GM23248 (cell line): ENCODE data around the gene PRRC1. TPM values are rescaled to one million over a fixed set of nuclear protein-coding genes. Genes with fewer than 3 reads are reported as not detected.

Experiments
- DNase-seq: peaks from one replicate; pipeline ENCODE4 v3.0.0-alpha.2; 2015
- H2AFZ ChIP-seq: fragments of 200-600 bp; sonication (generic); 2 replicates; pipeline ENCODE4 v1.6.1; 2016; ENCODE audit warnings: antibody characterized with exemption
- H3F3A ChIP-seq: fragments of 200-600 bp; sonication (generic); 2 replicates; pipeline ENCODE4 v1.6.1; 2016; ENCODE audit warnings: mild to moderate bottlenecking, antibody characterized with exemption, mixed run types; ENCODE audit not compliant: insufficient read depth
- H3K27ac ChIP-seq: fragments of 200-600 bp; sonication (generic); 2 replicates; pipeline ENCODE4 v1.5.1; 2016; ENCODE audit warnings: mild to moderate bottlenecking
- H3K27me3 ChIP-seq: fragments of 200-600 bp; sonication (generic); replicated peaks from 2 replicates; pipeline ENCODE4 v1.6.1; 2016; ENCODE audit warnings: mild to moderate bottlenecking; ENCODE audit not compliant: insufficient read depth
- H3K36me3 ChIP-seq: fragments of 200-600 bp; sonication (generic); 2 replicates; pipeline ENCODE4 v1.6.1; 2016; ENCODE audit warnings: low read depth, mild to moderate bottlenecking
- H3K4me1 ChIP-seq: fragments of 200-600 bp; sonication (generic); 2 replicates; pipeline ENCODE4 v1.6.1; 2016; ENCODE audit warnings: mild to moderate bottlenecking; ENCODE audit not compliant: insufficient read depth
- H3K4me2 ChIP-seq: fragments of 200-600 bp; sonication (generic); one replicate; pipeline ENCODE4 v1.6.1; 2016; ENCODE audit warnings: mild to moderate bottlenecking; ENCODE audit not compliant: unreplicated experiment
- H3K4me3 ChIP-seq: fragments of 200-600 bp; sonication (generic); 2 replicates; pipeline ENCODE4 v1.5.1; 2016; ENCODE audit warnings: mild to moderate bottlenecking
- H3K79me2 ChIP-seq: fragments of 200-600 bp; sonication (generic); 2 replicates; pipeline ENCODE4 v1.6.1; 2016; ENCODE audit warnings: mild to moderate bottlenecking; ENCODE audit not compliant: insufficient read depth
- H3K9ac ChIP-seq: fragments of 200-600 bp; sonication (generic); 2 replicates; pipeline ENCODE4 v1.6.1; 2016; ENCODE audit warnings: mild to moderate bottlenecking
- H3K9me2 ChIP-seq: fragments of 200-600 bp; sonication (generic); 2 replicates; pipeline ENCODE4 v1.6.1; 2016; ENCODE audit warnings: mixed run types, mild to moderate bottlenecking, moderate library complexity; ENCODE audit not compliant: insufficient read depth
- H3K9me3 ChIP-seq: fragments of 200-600 bp; sonication (generic); one replicate; pipeline ENCODE4 v1.6.1; 2017; ENCODE audit warnings: low read depth
- H4K20me1 ChIP-seq: fragments of 200-600 bp; sonication (generic); 2 replicates; pipeline ENCODE4 v1.6.0; 2016; ENCODE audit not compliant: insufficient read depth
- EZH2 ChIP-seq: fragments of 200-600 bp; sonication (generic); IDR thresholded peaks from 2 replicates; pipeline ENCODE4 v1.6.1; 2018; ENCODE audit warnings: antibody characterized with exemption, mild to moderate bottlenecking; ENCODE audit not compliant: insufficient read depth, poor library complexity, severe bottlenecking
- EZH2phosphoT487 ChIP-seq: fragments of 200-600 bp; sonication (generic); IDR thresholded peaks from 2 replicates; pipeline ENCODE4 v1.6.1; 2018; ENCODE audit warnings: antibody characterized with exemption, moderate library complexity, mild to moderate bottlenecking, low read depth; ENCODE audit not compliant: insufficient read depth
- WGBS, 2 experiments: methylation state at CpG; one replicate each; pipeline ENCODE4 v1.1.6; 2015 to 2017; ENCODE audit warnings: low lambda C conversion rate in 2 of 2, low coverage in 1 of 2; ENCODE audit errors: missing lambda C conversion rate in 2 of 2; 5-methylcytosine and 5-hydroxymethylcytosine counted together
- in situ Hi-C: fragments of 300-500 bp; cut with MboI; formaldehyde crosslinking; loops from 2 replicates; pipeline ENCODE4 v1.15.0; 2020
- polyA plus RNA-seq: library from polyadenylated mRNA; unstranded; fragments of >200 nt; fragmentation: Nextera tagmentation; extraction: Ambion mirVana; gene quantifications from 2 replicates; pipeline ENCODE4 v1.2.1, GENCODE V29; 2016
- total RNA-seq: library from RNA; depleted of rRNA; stranded (reverse); fragments of >200 nt; shearing (Covaris generic); gene quantifications from 2 replicates; pipeline ENCODE4 v1.2.3, GENCODE V29; 2014

The PRRC1 gene
- total and polyA plus RNA-seq, 2 experiments from 2014 or later, result 61.2 to 66.1 TPM

- H3K27me3 ChIP-seq, result peaks cover 20% of the 10 kb centered on the region
- H4K20me1 ChIP-seq, result no peaks in the 10 kb centered on the region
- DNase-seq, result no peak
- no peak overlapping the region for H3K4me3 ChIP-seq
- no peaks in the 10 kb centered on the region for H3F3A ChIP-seq
- no peaks in the 10 kb centered on the region for H3K4me1 ChIP-seq
- H3K27ac ChIP-seq, result no peak overlapping the region
- 63 to 70% methylated on average over 3 of the region's 3 CpGs for WGBS, 2 experiments
- H3K4me2 ChIP-seq, result no peak overlapping the region
- H2AFZ ChIP-seq, result no peak overlapping the region
- H3K79me2 ChIP-seq, result no peaks in the 10 kb centered on the region
- TF ChIP-seq EZH2phosphoT487 (no peak), EZH2 (no peak)
- in situ Hi-C loops, result no loop called here
- no peaks in the 10 kb centered on the region for H3K9me3 ChIP-seq
- H3K36me3 ChIP-seq, result no peaks in the 10 kb centered on the region
- H3K9me2 ChIP-seq, result no peaks in the 10 kb centered on the region
- H3K9ac ChIP-seq, result no peak overlapping the region
Observed at GRCh38 chr5:127596501-127596900, 79.1 kb downstream of the PRRC1 start.

- H3K4me3 ChIP-seq, result no peak overlapping the region
- no peaks in the 10 kb centered on the region for H3F3A ChIP-seq
- H4K20me1 ChIP-seq, result no peaks in the 10 kb centered on the region
- H3K9me2 ChIP-seq, result no peaks in the 10 kb centered on the region
- TF ChIP-seq EZH2 (no peak), EZH2phosphoT487 (no peak)
- H3K27me3 ChIP-seq, result peaks cover 36% of the 10 kb centered on the region
- H3K36me3 ChIP-seq, result no peaks in the 10 kb centered on the region
- H2AFZ ChIP-seq, result no peak overlapping the region
- H3K27ac ChIP-seq, result no peak overlapping the region
- no peaks in the 10 kb centered on the region for H3K79me2 ChIP-seq
- H3K4me2 ChIP-seq, result no peak overlapping the region
- no peaks in the 10 kb centered on the region for H3K4me1 ChIP-seq
- no peak for DNase-seq
- no peaks in the 10 kb centered on the region for H3K9me3 ChIP-seq
- H3K9ac ChIP-seq, result no peak overlapping the region
- in situ Hi-C loops, result no loop called here
- WGBS, 2 experiments, result 43 to 57% methylated on average over 3 of the region's 3 CpGs
Observed at GRCh38 chr5:127599320-127599719, 81.9 kb downstream of the PRRC1 start.

- no peak for DNase-seq
- H3K4me3 ChIP-seq, result no peak overlapping the region
- TF ChIP-seq EZH2phosphoT487 (no peak), EZH2 (no peak)
- no peaks in the 10 kb centered on the region for H3K9me3 ChIP-seq
- H2AFZ ChIP-seq, result no peak overlapping the region
- H3K27ac ChIP-seq, result no peak overlapping the region
- no peaks in the 10 kb centered on the region for H3K36me3 ChIP-seq
- in situ Hi-C loops, result no loop called here
- H4K20me1 ChIP-seq, result no peaks in the 10 kb centered on the region
- no peaks in the 10 kb centered on the region for H3K79me2 ChIP-seq
- H3K4me2 ChIP-seq, result no peak overlapping the region
- H3K9ac ChIP-seq, result no peak overlapping the region
- H3K9me2 ChIP-seq, result no peaks in the 10 kb centered on the region
- no peaks in the 10 kb centered on the region for H3F3A ChIP-seq
- WGBS, 2 experiments, result 50 to 51% methylated on average over 4 of the region's 4 CpGs
- peaks cover 38% of the 10 kb centered on the region for H3K27me3 ChIP-seq
- H3K4me1 ChIP-seq, result no peaks in the 10 kb centered on the region
Observed at GRCh38 chr5:127599847-127600246, 82.4 kb downstream of the PRRC1 start.

GRCh38 chr5:127601111-127601510 lies 83.7 kb downstream of the PRRC1 start:
- H3K9me2 ChIP-seq, result no peaks in the 10 kb centered on the region
- H3K4me2 ChIP-seq, result no peak overlapping the region
- H3K79me2 ChIP-seq, result no peaks in the 10 kb centered on the region
- no peaks in the 10 kb centered on the region for H3K4me1 ChIP-seq
- TF ChIP-seq EZH2 (no peak), EZH2phosphoT487 (no peak)
- peaks cover 35% of the 10 kb centered on the region for H3K27me3 ChIP-seq
- 2 to 8% methylated on average over 1 of the region's 1 CpG for WGBS, 2 experiments
- no peak overlapping the region for H2AFZ ChIP-seq
- H3K9ac ChIP-seq, result no peak overlapping the region
- H4K20me1 ChIP-seq, result no peaks in the 10 kb centered on the region
- H3F3A ChIP-seq, result no peaks in the 10 kb centered on the region
- no peak overlapping the region for H3K27ac ChIP-seq
- no peaks in the 10 kb centered on the region for H3K9me3 ChIP-seq
- in situ Hi-C loops, result no loop called here
- no peaks in the 10 kb centered on the region for H3K36me3 ChIP-seq
- H3K4me3 ChIP-seq, result no peak overlapping the region
- DNase-seq, result no peak

GRCh38 chr5:127601601-127602000 lies 84.2 kb downstream of the PRRC1 start:
- H3K4me3 ChIP-seq, result no peak overlapping the region
- H3K27me3 ChIP-seq, result peaks cover 32% of the 10 kb centered on the region
- no peaks in the 10 kb centered on the region for H3K4me1 ChIP-seq
- no peaks in the 10 kb centered on the region for H3K79me2 ChIP-seq
- TF ChIP-seq EZH2phosphoT487 (no peak), EZH2 (no peak)
- no peak overlapping the region for H3K27ac ChIP-seq
- H3F3A ChIP-seq, result no peaks in the 10 kb centered on the region
- in situ Hi-C loops, result no loop called here
- H2AFZ ChIP-seq, result no peak overlapping the region
- no peak for DNase-seq
- no peaks in the 10 kb centered on the region for H3K9me3 ChIP-seq
- no peaks in the 10 kb centered on the region for H3K36me3 ChIP-seq
- H3K9ac ChIP-seq, result no peak overlapping the region
- H3K9me2 ChIP-seq, result no peaks in the 10 kb centered on the region
- 42 to 45% methylated on average over 4 of the region's 4 CpGs for WGBS, 2 experiments
- no peaks in the 10 kb centered on the region for H4K20me1 ChIP-seq
- no peak overlapping the region for H3K4me2 ChIP-seq
